Neural progenitor cell (in vitro differentiated cells): ENCODE results near the gene CD34. TPM values are rescaled to one million over a fixed set of nuclear protein-coding genes. Genes with fewer than 3 reads are reported as not detected.

Experiments
- DNase-seq: peaks from one replicate; pipeline ENCODE4 v3.0.0-alpha.2; 2016; ENCODE audit warnings: low spot score
- H2AFZ ChIP-seq: fragments of 200-600 bp; sonication (generic); replicated peaks from 2 replicates; pipeline ENCODE4 v1.6.1; 2016; ENCODE audit warnings: antibody characterized with exemption
- H3F3A ChIP-seq: fragments of 200-600 bp; sonication (generic); 2 replicates; pipeline ENCODE4 v1.6.1; 2016; ENCODE audit warnings: antibody characterized with exemption, low read depth
- H3K27ac ChIP-seq: fragments of 200-600 bp; sonication (generic); 2 replicates; pipeline ENCODE4 v1.5.1; 2016; ENCODE audit warnings: mild to moderate bottlenecking
- H3K27me3 ChIP-seq: fragments of 200-600 bp; sonication (generic); 2 replicates; pipeline ENCODE4 v1.6.1; 2016; ENCODE audit warnings: mild to moderate bottlenecking, moderate library complexity
- H3K36me3 ChIP-seq: fragments of 200-600 bp; sonication (generic); 2 replicates; pipeline ENCODE4 v1.5.1; 2016
- H3K4me1 ChIP-seq: fragments of 200-600 bp; sonication (generic); 2 replicates; pipeline ENCODE4 v1.6.1; 2016; ENCODE audit warnings: mixed run types
- H3K4me2 ChIP-seq: fragments of 200-600 bp; sonication (generic); 2 replicates; pipeline ENCODE4 v1.6.1; 2016
- H3K4me3 ChIP-seq: fragments of 200-600 bp; sonication (generic); 2 replicates; pipeline ENCODE4 v1.5.1; 2016
- H3K79me2 ChIP-seq: fragments of 200-600 bp; sonication (generic); 2 replicates; pipeline ENCODE4 v1.6.1; 2016; ENCODE audit warnings: low read depth
- H3K9ac ChIP-seq: fragments of 200-600 bp; sonication (generic); 2 replicates; pipeline ENCODE4 v1.6.1; 2016
- H3K9me3 ChIP-seq: fragments of 200-600 bp; sonication (generic); 2 replicates; pipeline ENCODE4 v1.5.1; 2016; ENCODE audit warnings: low read depth
- H4K20me1 ChIP-seq: fragments of 200-600 bp; sonication (generic); 2 replicates; pipeline ENCODE4 v1.6.1; 2016; ENCODE audit warnings: low read depth
- H3K27ac Mint-ChIP-seq: 3 replicates; pipeline ENCODE4 v1.8.0; 2021; ENCODE audit warnings: mixed read lengths
- H3K27me3 Mint-ChIP-seq: 2 replicates; pipeline ENCODE4 v1.8.0; 2022; ENCODE audit warnings: low read depth, mild to moderate bottlenecking, inconsistent platforms, moderate library complexity, mixed read lengths; ENCODE audit not compliant: insufficient read depth
- H3K36me3 Mint-ChIP-seq: 3 replicates; pipeline ENCODE4 v1.8.0; 2021; ENCODE audit warnings: mixed read lengths
- H3K4me1 Mint-ChIP-seq: 3 replicates; pipeline ENCODE4 v1.8.0; 2021; ENCODE audit warnings: mixed read lengths
- H3K4me3 Mint-ChIP-seq: 3 replicates; pipeline ENCODE4 v1.8.0; 2021; ENCODE audit warnings: mild to moderate bottlenecking, moderate library complexity, mixed read lengths
- H3K9me3 Mint-ChIP-seq: 3 replicates; pipeline ENCODE4 v1.8.0; 2020; ENCODE audit warnings: mixed read lengths
- EZH2 ChIP-seq: fragments of 200-600 bp; sonication (generic); IDR thresholded peaks from 2 replicates; pipeline ENCODE4 v1.6.1; 2017; ENCODE audit warnings: antibody characterized with exemption, mild to moderate bottlenecking, moderate library complexity
- EZH2phosphoT487 ChIP-seq: fragments of 200-600 bp; sonication (generic); IDR thresholded peaks from 2 replicates; pipeline ENCODE4 v1.6.1; 2017; ENCODE audit warnings: antibody characterized with exemption
- total RNA-seq: library from RNA; depleted of rRNA; stranded (reverse); fragments of >200 nt; gene quantifications from 2 replicates; pipeline ENCODE4 v1.2.3, GENCODE V29; 2015; ENCODE audit warnings: low replicate concordance
- TF ChIP-seq, protein P1 (sequence below): fragments of 200-600 bp; sonication (generic); IDR thresholded peaks from 2 replicates; pipeline ENCODE4 v1.5.1; 2017; ENCODE audit warnings: antibody characterized with exemption, mild to moderate bottlenecking

The CD34 gene
- total RNA-seq, 1 donor from 2014 or later = 0.43 TPM

DNA sequence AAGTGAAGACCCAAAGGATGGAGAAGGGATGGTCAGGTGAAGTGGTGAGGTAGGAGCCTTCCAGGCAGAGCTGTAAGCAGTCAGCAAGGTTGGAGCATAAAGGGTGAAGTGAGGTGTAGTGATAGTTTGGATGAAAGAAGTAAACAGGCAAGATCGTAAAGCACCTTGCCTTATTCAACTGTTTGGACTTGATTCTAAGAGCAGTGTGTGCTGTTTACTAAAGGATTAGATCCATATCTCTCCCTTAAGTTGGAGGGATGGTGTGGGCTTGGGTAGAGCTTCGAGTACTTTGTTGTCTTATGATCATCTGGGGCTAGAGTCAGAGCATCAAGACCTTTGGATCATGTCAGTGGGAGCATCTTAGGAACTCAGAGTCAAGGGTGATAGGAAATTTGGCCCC, 39.8 kb upstream of the CD34 start:
- Histone ChIP-seq H3K9ac (no peak overlapping the region), H3K4me2 (no peak overlapping the region), H3K79me2 (no peaks in the 10 kb centered on the region), H4K20me1 (no peaks in the 10 kb centered on the region), H3K9me3 (no peaks in the 10 kb centered on the region), H3K4me3 (no peak overlapping the region), H3K27ac (no peak overlapping the region), H3K27me3 (peaks cover 31% of the 10 kb centered on the region), H3K4me1 (peaks cover 6% of the 10 kb centered on the region), H2AFZ (no peak overlapping the region), H3F3A (no peaks in the 10 kb centered on the region), H3K36me3 (no peaks in the 10 kb centered on the region)
- Mint-ChIP-seq H3K27me3 (no peaks in the 10 kb centered on the region), H3K4me3 (no peak overlapping the region), H3K27ac (no peak overlapping the region), H3K36me3 (no peaks in the 10 kb centered on the region), H3K9me3 (no peaks in the 10 kb centered on the region), H3K4me1 (no peaks in the 10 kb centered on the region)
- no peak for DNase-seq
- TF ChIP-seq EZH2phosphoT487 (no peak), EZH2 (no peak)
- TF ChIP-seq, protein P1, sequence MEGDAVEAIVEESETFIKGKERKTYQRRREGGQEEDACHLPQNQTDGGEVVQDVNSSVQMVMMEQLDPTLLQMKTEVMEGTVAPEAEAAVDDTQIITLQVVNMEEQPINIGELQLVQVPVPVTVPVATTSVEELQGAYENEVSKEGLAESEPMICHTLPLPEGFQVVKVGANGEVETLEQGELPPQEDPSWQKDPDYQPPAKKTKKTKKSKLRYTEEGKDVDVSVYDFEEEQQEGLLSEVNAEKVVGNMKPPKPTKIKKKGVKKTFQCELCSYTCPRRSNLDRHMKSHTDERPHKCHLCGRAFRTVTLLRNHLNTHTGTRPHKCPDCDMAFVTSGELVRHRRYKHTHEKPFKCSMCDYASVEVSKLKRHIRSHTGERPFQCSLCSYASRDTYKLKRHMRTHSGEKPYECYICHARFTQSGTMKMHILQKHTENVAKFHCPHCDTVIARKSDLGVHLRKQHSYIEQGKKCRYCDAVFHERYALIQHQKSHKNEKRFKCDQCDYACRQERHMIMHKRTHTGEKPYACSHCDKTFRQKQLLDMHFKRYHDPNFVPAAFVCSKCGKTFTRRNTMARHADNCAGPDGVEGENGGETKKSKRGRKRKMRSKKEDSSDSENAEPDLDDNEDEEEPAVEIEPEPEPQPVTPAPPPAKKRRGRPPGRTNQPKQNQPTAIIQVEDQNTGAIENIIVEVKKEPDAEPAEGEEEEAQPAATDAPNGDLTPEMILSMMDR = no peak

GRCh38 chr1:207949571-207950195, 38.8 kb upstream of the CD34 start:
- no peak for DNase-seq

GRCh38 chr1:207948536-207949250, 37.8 kb upstream of the CD34 start:
- no peak overlapping the region for H3K27ac ChIP-seq
- DNase-seq = no peak
- no peaks in the 10 kb centered on the region for H3K36me3 Mint-ChIP-seq

More at GRCh38 chr1:207949571-207950195, 38.8 kb upstream of the CD34 start:
- H3K4me1 ChIP-seq = peaks cover 6% of the 10 kb centered on the region
- no peaks in the 10 kb centered on the region for H3K9me3 ChIP-seq
- no peak overlapping the region for H3K9ac ChIP-seq
- H3K79me2 ChIP-seq = no peaks in the 10 kb centered on the region
- peaks cover 21% of the 10 kb centered on the region for H3K27me3 ChIP-seq
- H3K36me3 Mint-ChIP-seq = no peaks in the 10 kb centered on the region
- H3K9me3 Mint-ChIP-seq = no peaks in the 10 kb centered on the region
- no peak overlapping the region for H3K4me3 ChIP-seq
- TF ChIP-seq, protein P1 = no peak
- TF ChIP-seq EZH2 = no peak
- TF ChIP-seq EZH2phosphoT487 = no peak
- H3K27ac Mint-ChIP-seq = no peak overlapping the region
- no peak overlapping the region for H3K4me2 ChIP-seq
- no peak overlapping the region for H3K27ac ChIP-seq
- H3K4me3 Mint-ChIP-seq = no peak overlapping the region
- no peaks in the 10 kb centered on the region for H4K20me1 ChIP-seq
- no peaks in the 10 kb centered on the region for H3F3A ChIP-seq
- H2AFZ ChIP-seq = no peak overlapping the region
- H3K4me1 Mint-ChIP-seq = no peaks in the 10 kb centered on the region
- H3K36me3 ChIP-seq = no peaks in the 10 kb centered on the region
- no peaks in the 10 kb centered on the region for H3K27me3 Mint-ChIP-seq

More at GRCh38 chr1:207948536-207949250, 37.8 kb upstream of the CD34 start:
- no peaks in the 10 kb centered on the region for H4K20me1 ChIP-seq
- no peak overlapping the region for H2AFZ ChIP-seq
- no peaks in the 10 kb centered on the region for H3F3A ChIP-seq
- H3K4me2 ChIP-seq = no peak overlapping the region
- TF ChIP-seq EZH2phosphoT487 (no peak), EZH2 (no peak)
- TF ChIP-seq, protein P1 = no peak
- no peaks in the 10 kb centered on the region for H3K79me2 ChIP-seq
- Mint-ChIP-seq H3K9me3 (no peaks in the 10 kb centered on the region), H3K27me3 (no peaks in the 10 kb centered on the region), H3K4me1 (no peaks in the 10 kb centered on the region), H3K27ac (no peak overlapping the region), H3K4me3 (no peak overlapping the region)
- H3K27me3 ChIP-seq = peaks cover 21% of the 10 kb centered on the region
- no peak overlapping the region for H3K4me3 ChIP-seq
- no peaks in the 10 kb centered on the region for H3K9me3 ChIP-seq
- H3K36me3 ChIP-seq = no peaks in the 10 kb centered on the region
- no peak overlapping the region for H3K9ac ChIP-seq
- H3K4me1 ChIP-seq = peaks cover 6% of the 10 kb centered on the region
